ENCODE results near the gene NBL1. TPM values are rescaled to one million over a fixed set of nuclear protein-coding genes. Genes with fewer than 3 reads are reported as not detected.

The NBL1 gene
- total RNA-seq, 3 donors from 2014 or later, result 33.4 to 111 (median 98.6) TPM

GRCh38 chr1:19643121-19643520 lies 990 bp upstream of the NBL1 start:
- Histone ChIP-seq H3K4me3 (peak overlapping the region; percentile 79 to 96 (median 92)), H3K36me3 (no peaks in the 10 kb centered on the region), H3K9me3 (no peaks in the 10 kb centered on the region), H3K27ac (peak overlapping the region; percentile 82 to 98), H3K27me3 (no peaks in the 10 kb centered on the region), H3K4me1 (peaks cover 6 to 9% of the 10 kb centered on the region in 2 donors)
- intact Hi-C loops (cut with DNase I; ENCODE audit: low total_unique reads), result no loop called here
- TF ChIP-seq POLR2AphosphoS5 (IDR thresholded peaks at IDR 0.05), result no peak
- TF ChIP-seq POLR2A (IDR thresholded peaks at IDR 0.05), result no peak
- TF ChIP-seq CTCF (IDR thresholded peaks at IDR 0.05), result no peak
- DNase-seq (ENCODE audit: low spot score in 2 of 2), result peak in 1 of 2 donors; percentile 56

GRCh38 chr1:19644395-19644680 lies 227 bp downstream of the NBL1 start:
- no peak for DNase-seq (ENCODE audit: low spot score in 2 of 2)
- TF ChIP-seq POLR2A (IDR thresholded peaks at IDR 0.05), result no peak
- no peak for TF ChIP-seq CTCF (IDR thresholded peaks at IDR 0.05)
- TF ChIP-seq POLR2AphosphoS5 (IDR thresholded peaks at IDR 0.05), result no peak
- Histone ChIP-seq H3K27me3 (no peaks in the 10 kb centered on the region), H3K4me3 (peak overlapping the region; percentile 79 to 96 (median 92)), H3K4me1 (peaks cover 6 to 9% of the 10 kb centered on the region in 2 donors), H3K9me3 (no peaks in the 10 kb centered on the region), H3K27ac (peak overlapping the region; percentile 68 to 98), H3K36me3 (no peaks in the 10 kb centered on the region)
- intact Hi-C loops (cut with DNase I; ENCODE audit: low total_unique reads), result no loop called here

GRCh38 chr1:19644681-19645410 lies 735 bp downstream of the NBL1 start:
- intact Hi-C loops (cut with DNase I; ENCODE audit: low total_unique reads), result no loop called here
- no peaks in the 10 kb centered on the region for H3K36me3 ChIP-seq
- TF ChIP-seq POLR2A (IDR thresholded peaks at IDR 0.05) (no peak), CTCF (IDR thresholded peaks at IDR 0.05) (no peak), POLR2AphosphoS5 (IDR thresholded peaks at IDR 0.05) (peak in 1 of 3 donors; percentile 37)
- peaks cover 6 to 12% of the 10 kb centered on the region in 2 donors for H3K4me1 ChIP-seq
- H3K27me3 ChIP-seq, result no peaks in the 10 kb centered on the region
- peak overlapping the region; percentile 79 to 96 (median 92) for H3K4me3 ChIP-seq
- H3K9me3 ChIP-seq, result no peaks in the 10 kb centered on the region
- H3K27ac ChIP-seq, result peak overlapping the region; percentile 68 to 98
- no peak for DNase-seq (ENCODE audit: low spot score in 2 of 2)

GRCh38 chr1:19645411-19646251 lies 1.5 kb downstream of the NBL1 start:
- no peaks in the 10 kb centered on the region for H3K9me3 ChIP-seq
- DNase-seq (ENCODE audit: low spot score in 2 of 2), result no peak
- TF ChIP-seq POLR2A (IDR thresholded peaks at IDR 0.05) (no peak), POLR2AphosphoS5 (IDR thresholded peaks at IDR 0.05) (no peak), CTCF (IDR thresholded peaks at IDR 0.05) (no peak)
- no peaks in the 10 kb centered on the region for H3K36me3 ChIP-seq
- peak overlapping the region; percentile 79 to 96 (median 92) for H3K4me3 ChIP-seq
- peaks cover 6 to 15% of the 10 kb centered on the region in 2 donors for H3K4me1 ChIP-seq
- intact Hi-C loops (cut with DNase I; ENCODE audit: low total_unique reads), result no loop called here
- no peaks in the 10 kb centered on the region for H3K27me3 ChIP-seq
- H3K27ac ChIP-seq, result peak overlapping the region; percentile 68 to 98
